Measurements from ENCODE around the gene PFKFB1. TPM values are rescaled to one million over a fixed set of nuclear protein-coding genes. Genes with fewer than 3 reads are reported as not detected.

Gene PFKFB1
- polyA plus RNA-seq, 1 experiment = not detected

DNA sequence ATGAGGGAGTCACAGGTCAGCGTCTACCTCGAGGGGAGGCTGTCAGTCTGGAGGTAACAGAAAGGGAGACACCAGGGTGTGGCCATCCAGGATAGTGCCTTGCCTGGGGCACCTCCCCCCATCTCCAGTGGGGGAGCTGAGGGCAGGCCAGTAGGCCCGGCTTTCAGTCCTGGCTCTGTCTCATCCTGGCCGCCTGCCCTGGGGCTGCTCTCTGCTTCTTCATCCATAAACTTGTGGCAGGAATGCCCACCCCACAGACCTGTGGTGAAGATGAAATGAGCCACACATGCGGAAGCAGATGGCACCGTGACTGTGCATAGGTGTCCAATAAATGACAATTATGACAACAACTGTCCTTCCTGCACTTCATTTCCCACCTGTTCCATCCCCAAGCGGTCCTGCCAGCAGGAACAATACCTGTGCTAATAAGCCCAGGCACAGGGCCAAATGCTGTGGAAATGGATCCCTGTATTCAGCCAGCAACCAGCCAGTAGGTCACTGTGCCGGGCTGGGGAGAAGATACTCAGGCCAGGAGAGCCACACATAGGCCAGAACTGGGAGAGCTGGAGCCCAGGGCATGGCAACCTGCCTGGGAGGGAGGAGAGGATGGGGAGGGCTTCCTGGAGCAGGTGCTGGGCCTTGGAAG lies 43.1 kb downstream of the PFKFB1 start:
- no peak overlapping the region for H3K27ac ChIP-seq (ENCODE audit: low read depth, low read length)
- CTCF ChIA-PET = no interaction called here

DNA sequence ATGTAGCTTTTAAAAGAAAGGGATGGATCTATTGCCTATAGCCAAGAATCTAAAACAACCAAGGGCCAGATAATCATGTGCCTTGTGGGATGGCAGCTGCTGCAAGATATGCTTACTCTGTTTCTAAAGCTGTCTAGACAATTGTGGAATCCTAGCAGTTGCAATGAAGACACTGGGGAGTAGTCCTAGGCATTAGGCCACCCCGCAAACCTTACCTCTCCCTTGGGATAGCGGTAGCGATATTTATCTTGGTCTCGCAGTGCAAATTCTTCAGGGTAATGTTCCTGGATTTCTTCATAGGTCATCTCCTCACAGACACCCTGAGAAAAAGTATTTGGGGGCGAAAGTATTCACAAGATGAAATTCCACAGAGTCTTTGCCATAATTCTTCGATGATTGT lies 48.8 kb downstream of the PFKFB1 start:
- ChIA-PET CTCF (no interaction called here), POLR2A (no interaction called here)
- Histone ChIP-seq H3K4me3 (ENCODE audit: low read depth, low read length) (no peak overlapping the region), H3K27me3 (ENCODE audit: control insufficient read depth, insufficient read depth, low read length) (no peaks in the 10 kb centered on the region), H3K9me3 (ENCODE audit: control insufficient read depth, insufficient read depth, low read length) (no peaks in the 10 kb centered on the region), H3K27ac (ENCODE audit: low read depth, low read length) (no peak overlapping the region)
- TF ChIP-seq, protein P1, sequence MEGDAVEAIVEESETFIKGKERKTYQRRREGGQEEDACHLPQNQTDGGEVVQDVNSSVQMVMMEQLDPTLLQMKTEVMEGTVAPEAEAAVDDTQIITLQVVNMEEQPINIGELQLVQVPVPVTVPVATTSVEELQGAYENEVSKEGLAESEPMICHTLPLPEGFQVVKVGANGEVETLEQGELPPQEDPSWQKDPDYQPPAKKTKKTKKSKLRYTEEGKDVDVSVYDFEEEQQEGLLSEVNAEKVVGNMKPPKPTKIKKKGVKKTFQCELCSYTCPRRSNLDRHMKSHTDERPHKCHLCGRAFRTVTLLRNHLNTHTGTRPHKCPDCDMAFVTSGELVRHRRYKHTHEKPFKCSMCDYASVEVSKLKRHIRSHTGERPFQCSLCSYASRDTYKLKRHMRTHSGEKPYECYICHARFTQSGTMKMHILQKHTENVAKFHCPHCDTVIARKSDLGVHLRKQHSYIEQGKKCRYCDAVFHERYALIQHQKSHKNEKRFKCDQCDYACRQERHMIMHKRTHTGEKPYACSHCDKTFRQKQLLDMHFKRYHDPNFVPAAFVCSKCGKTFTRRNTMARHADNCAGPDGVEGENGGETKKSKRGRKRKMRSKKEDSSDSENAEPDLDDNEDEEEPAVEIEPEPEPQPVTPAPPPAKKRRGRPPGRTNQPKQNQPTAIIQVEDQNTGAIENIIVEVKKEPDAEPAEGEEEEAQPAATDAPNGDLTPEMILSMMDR (IDR thresholded peaks at IDR 0.05; ENCODE audit: low read depth, low read length) = no peak
- DNase-seq (ENCODE audit: low read depth, low spot score) = no peak

More for the DNA sequence above, 43.1 kb downstream of the PFKFB1 start:
- POLR2A ChIA-PET = no interaction called here
- H3K27me3 ChIP-seq (ENCODE audit: control insufficient read depth, insufficient read depth, low read length) = peaks cover 2% of the 10 kb centered on the region
- no peak overlapping the region for H3K4me3 ChIP-seq (ENCODE audit: low read depth, low read length)
- TF ChIP-seq, protein P1 (IDR thresholded peaks at IDR 0.05; ENCODE audit: low read depth, low read length) = no peak
- no peaks in the 10 kb centered on the region for H3K9me3 ChIP-seq (ENCODE audit: control insufficient read depth, insufficient read depth, low read length)
- DNase-seq (ENCODE audit: low read depth, low spot score) = no peak

DNA sequence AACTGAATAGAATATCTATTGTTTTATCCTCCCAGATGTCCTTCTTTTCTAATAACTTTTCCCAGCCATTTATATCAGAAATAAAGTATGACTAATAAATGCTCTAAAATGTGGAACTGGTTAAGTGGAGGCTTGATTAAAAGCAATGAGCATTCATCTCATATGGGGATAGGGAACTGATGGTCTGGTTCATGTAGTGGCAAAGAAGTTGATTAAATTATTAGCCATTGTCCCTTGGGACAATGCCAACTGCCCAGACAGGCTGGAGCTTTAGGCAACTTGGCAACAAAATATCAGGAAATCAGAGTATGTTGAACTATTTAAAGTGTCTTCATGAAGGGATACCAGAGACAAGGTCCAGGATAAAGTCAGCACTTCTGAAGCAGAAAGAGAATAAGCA lies 49.2 kb downstream of the PFKFB1 start:
- Histone ChIP-seq H3K27ac (ENCODE audit: low read depth, low read length) (no peak overlapping the region), H3K9me3 (ENCODE audit: control insufficient read depth, insufficient read depth, low read length) (no peaks in the 10 kb centered on the region), H3K27me3 (ENCODE audit: control insufficient read depth, insufficient read depth, low read length) (no peaks in the 10 kb centered on the region), H3K4me3 (ENCODE audit: low read depth, low read length) (no peak overlapping the region)
- ChIA-PET CTCF (no interaction called here), POLR2A (no interaction called here)
- TF ChIP-seq, protein P1 (IDR thresholded peaks at IDR 0.05; ENCODE audit: low read depth, low read length) = no peak
- no peak for DNase-seq (ENCODE audit: low read depth, low spot score)

DNA sequence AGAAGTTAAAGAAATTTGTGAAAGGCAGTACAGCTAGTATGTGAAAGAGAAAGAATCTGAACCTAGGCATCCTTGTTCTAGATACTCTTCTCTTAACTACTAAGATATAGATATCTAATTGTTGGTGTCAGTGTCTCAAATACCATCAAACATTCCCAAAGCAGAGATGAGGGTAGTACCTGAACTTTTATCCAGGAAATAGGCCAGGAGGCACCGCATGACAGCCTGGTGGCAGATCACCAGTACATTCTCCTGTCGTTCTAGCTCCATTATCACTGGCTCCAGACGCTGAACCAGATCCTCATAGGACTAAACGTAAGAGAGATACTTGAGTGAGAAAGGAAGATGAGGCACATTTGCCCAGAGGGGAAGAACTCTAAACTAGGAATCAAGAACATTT lies 56.6 kb downstream of the PFKFB1 start:
- H3K27ac ChIP-seq (ENCODE audit: low read depth, low read length) = no peak overlapping the region
- DNase-seq (ENCODE audit: low read depth, low spot score) = no peak
- CTCF ChIA-PET = no interaction called here
- no peaks in the 10 kb centered on the region for H3K27me3 ChIP-seq (ENCODE audit: control insufficient read depth, insufficient read depth, low read length)
- H3K4me3 ChIP-seq (ENCODE audit: low read depth, low read length) = no peak overlapping the region
- POLR2A ChIA-PET = no interaction called here
- TF ChIP-seq, protein P1 (IDR thresholded peaks at IDR 0.05; ENCODE audit: low read depth, low read length) = no peak
- no peaks in the 10 kb centered on the region for H3K9me3 ChIP-seq (ENCODE audit: control insufficient read depth, insufficient read depth, low read length)

DNA sequence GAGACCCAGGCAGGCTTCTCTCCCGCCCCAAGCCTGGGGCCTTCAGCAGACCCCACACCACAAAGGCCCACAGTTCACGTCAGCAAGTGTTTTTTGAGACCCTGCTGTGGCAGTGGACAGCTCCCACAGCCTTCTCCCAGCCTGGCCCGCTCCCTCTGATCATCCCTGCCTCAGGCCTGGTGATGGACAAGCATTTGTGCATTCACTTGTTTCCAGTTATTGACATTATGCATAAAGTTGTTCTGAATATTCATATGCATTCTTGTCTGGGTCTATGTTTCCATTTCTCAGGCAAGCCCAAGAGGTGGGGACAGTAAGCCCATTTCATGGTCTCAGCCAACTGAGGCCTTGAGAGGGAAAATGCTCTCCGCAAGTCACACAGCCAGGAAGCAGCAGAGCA lies 58.7 kb downstream of the PFKFB1 start:
- Histone ChIP-seq H3K27ac (ENCODE audit: low read depth, low read length) (no peak overlapping the region), H3K27me3 (ENCODE audit: control insufficient read depth, insufficient read depth, low read length) (no peaks in the 10 kb centered on the region), H3K9me3 (ENCODE audit: control insufficient read depth, insufficient read depth, low read length) (no peaks in the 10 kb centered on the region), H3K4me3 (ENCODE audit: low read depth, low read length) (no peak overlapping the region)
- CTCF ChIA-PET = no interaction called here
- DNase-seq (ENCODE audit: low read depth, low spot score) = no peak
- POLR2A ChIA-PET = no interaction called here
- TF ChIP-seq, protein P1 (IDR thresholded peaks at IDR 0.05; ENCODE audit: low read depth, low read length) = no peak
